Stimulated activated CD4-positive, alpha-beta T cell treated with anti-CD3 and anti-CD28 coated beads, Interleukin-12 subunit alpha, Interleukin-12 subunit beta, amount 100 ng/mL, for 4 hours (primary cell): Measurements from ENCODE around the gene DND1.
"Not testable (repeated sequence)": the region's sequence is repeated elsewhere in the genome, so short reads cannot be mapped to it uniquely, and the experiment has no call there.

Experiments used
- DNase-seq: peaks from one replicate; pipeline ENCODE4 v3.0.0-alpha.2; 2020

DND1 gene

GRCh38 chr5:140628711-140629110 is 44.7 kb downstream of the DND1 start:
- DNase-seq, result no peak

GRCh38 chr5:140627972-140628371 is 45.4 kb downstream of the DND1 start:
- no peak for DNase-seq

GRCh38 chr5:140624886-140625285 is 48.5 kb downstream of the DND1 start:
- DNase-seq, result not testable (repeated sequence)

- not testable (repeated sequence) for DNase-seq
Observed at GRCh38 chr5:140623061-140623460, 50.3 kb downstream of the DND1 start.

GRCh38 chr5:140622301-140622700 is 51.1 kb downstream of the DND1 start:
- no peak for DNase-seq
